Mesenteric fat pad (tissue), 1 donor: ENCODE results near the gene DAPP1. TPM values are rescaled to one million over a fixed set of nuclear protein-coding genes. Genes with fewer than 3 reads are reported as not detected.

Experiments
- DNase-seq: peaks from one replicate; pipeline ENCODE4 v3.0.0-alpha.2; 2020; ENCODE audit warnings: low spot score
- total RNA-seq: library from RNA; stranded (reverse); fragmentation: NEBNext Ultra II Directional; extraction: Animal tissue kit (Norgen Biotek cat#: 25700); gene quantifications from one replicate; pipeline ENCODE4 v1.2.1, GENCODE V29; 2021
- donor health status: DM: yes; HTN: yes; CAD: no.

DAPP1 gene
- total RNA-seq, 1 donor from 2014 or later = 4.9 TPM

DNA sequence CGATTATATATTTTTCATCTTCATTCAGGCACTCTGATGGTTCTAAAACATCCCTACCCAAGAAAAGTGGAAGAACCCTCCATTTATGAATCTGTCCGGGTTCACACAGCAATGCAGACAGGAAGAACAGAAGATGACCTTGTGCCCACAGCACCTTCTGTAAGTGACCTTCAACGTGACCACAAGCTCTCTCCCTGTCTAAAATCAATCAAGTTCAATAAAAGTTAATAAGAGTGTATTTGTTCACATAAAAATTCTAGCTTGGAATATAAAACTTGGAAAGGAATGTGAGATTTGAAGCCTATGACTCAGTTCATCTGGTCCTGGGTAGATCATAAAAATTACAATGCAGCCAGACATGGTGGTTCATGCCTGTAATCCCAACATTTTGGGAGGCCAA is 36.6 kb downstream of the DAPP1 start:
- no peak for DNase-seq

DNA sequence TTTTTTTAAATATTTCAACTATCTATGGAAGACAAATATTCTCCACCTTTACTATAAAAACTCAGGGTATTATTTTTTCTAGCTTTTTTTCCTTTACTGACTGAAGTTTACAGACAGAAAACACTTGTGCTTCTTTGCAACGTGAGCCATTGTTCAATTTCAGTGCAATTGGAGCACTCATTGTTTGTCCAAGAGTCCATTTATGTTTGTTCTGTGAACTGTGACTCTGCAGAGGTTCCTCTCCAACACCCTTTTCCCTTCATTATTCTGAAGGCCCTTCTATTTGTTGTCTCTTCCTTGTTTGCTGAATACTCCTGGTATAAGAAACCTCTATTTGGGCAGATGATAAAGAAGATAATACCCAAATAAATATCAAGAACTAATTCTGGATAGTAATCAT is 37.4 kb downstream of the DAPP1 start:
- no peak for DNase-seq

DNA sequence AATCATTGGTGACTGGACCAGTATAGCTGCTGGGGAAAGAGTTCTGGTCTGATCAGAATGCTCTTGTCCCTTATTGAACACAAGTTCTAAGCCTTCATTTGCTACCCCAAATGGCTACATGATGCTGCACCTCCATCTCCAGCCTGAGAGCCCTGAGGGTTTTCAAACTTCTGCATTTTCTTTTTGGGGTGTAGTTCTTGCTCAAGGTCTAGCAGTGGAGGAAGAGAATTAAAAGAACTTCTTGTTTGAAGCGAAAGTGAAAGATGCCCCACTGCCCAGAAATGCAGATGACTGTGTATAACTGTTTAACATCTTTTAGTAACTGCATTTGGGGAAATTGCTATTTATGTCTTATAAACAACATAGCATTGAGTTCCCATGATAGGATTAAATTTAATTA is 39.1 kb downstream of the DAPP1 start:
- no peak for DNase-seq

DNA sequence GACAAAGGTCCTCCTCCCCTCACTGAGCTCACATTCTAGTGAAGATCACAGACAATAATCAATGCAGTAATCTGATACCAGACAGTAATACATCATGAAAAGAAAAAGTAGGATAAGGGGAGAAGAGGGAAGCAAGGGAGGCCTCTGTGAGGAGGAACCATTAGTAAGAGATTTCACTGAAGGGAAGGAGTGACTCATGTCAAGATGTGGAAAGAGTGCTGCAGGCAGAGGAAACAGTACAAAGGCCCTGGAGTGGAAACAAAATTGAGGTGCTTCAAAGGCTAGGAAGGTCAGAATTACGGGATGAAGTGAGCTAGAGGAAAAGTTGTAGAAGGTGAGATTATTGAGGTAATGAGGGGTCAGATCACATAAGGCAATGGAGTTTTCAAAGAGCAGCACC is 39.5 kb downstream of the DAPP1 start:
- DNase-seq = no peak

DNA sequence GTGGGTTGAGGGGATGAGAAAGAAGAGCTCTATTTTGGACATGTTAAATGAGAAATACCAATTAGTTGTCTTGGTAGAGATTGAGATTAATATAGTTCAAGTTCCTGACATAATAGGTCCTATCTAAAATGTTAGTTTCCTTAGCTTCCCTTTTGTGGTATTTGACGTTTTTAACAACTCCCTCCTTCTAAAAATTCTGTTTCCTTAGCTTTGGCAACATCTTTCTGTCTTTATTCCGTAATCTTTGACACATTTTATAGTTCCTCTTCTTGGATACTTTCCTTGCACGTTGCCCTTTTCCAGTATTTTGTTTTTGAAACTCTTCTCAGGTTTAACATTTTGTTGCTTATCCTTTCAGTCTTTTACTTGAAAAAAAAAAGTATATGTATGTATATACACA is 40.7 kb downstream of the DAPP1 start:
- DNase-seq = no peak

DNA sequence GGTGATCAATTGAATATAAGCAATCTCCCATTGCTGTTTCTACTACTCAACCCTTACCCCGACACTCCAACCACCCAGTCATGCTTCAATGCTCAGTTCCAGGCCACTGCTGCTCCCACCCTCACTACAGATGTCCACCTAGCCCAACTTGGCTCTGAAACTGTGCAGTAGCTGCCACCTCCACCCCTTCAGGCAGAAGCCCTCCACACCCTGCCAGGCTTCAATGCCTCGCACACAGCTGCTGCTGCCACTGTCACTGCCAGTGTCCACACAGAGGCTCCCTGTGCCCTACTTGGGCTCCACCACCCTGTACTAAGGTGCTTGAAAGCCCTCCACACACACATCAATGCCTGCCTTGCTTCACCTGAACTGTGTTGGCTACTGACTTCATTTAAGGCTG is 43.0 kb downstream of the DAPP1 start:
- no peak for DNase-seq

DNA sequence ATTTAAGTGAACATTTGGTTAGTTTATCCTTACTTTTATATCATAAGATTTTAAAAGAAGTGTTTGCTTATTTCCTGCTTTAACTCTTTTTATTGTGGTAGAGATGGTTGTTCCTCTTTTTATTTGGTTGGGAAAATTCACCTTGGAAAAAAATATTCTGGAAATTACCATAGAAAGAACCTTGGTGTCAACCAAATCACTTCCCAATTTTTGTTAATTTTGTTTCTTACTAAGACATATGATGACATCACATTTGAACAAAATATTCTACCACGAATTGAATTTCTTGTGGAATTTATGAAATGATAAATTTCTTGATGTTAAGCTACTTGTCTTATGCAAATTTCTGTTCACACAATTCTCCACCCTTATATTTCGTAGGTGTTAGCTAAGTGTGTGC is 43.9 kb downstream of the DAPP1 start:
- no peak for DNase-seq

DNA sequence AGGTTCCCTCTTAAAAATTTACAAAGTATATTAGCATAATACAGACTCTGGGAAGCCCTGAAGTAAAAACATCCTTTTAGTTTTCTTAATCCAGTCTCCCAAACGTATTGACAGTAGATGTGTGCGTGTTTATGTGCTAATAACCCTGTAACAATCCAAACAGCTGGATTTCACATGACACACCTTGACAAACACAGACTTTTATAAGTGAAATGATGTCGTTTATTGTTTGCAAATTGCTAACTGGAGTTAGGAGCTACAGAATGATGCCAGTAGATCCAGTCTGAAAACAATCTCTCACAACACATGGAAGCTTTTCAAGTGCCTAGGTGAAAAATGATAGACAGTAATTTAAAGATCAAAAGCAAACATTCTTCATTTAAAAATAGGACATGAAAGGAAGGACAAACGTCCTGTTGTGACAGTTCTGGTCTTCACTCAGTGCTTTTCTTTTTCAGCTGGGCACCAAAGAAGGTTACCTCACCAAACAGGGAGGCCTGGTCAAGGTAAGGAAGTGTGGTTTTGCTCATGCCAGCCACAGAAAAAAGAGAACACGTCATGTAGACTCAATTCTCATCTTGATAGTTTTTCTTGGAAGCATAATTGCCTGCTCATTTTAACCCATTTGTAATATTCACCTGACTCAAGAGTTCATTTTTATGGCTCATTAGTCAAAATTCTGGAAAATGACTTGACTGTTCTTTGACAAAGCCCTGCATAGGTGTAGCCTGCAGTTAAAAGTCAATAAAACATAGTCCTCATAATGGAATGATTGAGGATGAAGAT is 44.7 kb downstream of the DAPP1 start:
- no peak for DNase-seq

DNA sequence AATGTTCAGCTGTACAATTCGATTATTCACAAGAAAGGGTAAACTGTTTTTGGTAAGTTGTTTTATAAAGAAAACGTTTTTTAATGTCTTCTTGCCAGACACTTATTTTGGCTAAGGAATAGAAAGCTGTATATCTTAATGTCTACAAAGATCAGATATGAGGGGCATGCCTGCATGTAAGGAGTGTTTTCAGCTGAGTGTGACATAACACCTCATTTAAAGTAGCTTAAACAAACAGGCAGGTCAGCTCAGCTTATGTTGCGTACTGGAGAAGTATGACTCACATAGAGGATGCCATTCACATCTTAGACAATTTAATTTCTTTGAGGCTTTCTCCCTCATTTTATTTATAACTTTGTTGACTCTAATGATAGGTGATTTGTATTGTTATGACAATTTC is 47.2 kb downstream of the DAPP1 start:
- DNase-seq = no peak

DNA sequence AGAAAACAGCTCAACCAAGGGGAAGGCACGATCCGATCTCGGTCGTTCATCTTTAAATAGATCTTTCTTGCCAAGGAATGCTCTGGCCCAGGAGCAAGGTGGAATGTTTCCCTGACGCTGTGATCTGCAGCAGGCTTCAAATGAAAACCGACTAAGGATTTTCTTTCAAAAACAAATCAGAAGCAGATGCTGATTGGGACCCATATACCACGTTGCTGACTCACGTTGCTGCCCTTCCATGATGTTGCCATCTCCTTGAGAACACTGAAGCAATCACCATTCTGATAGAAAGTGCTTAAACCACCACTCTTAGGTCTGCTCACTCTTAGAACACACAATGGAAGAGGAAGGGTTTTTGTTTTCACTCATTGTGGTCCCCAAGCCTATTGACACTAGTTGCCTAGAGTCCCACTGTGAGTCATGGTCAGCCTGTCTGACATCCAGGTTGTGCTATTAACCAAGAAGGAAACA is 51.5 kb downstream of the DAPP1 start:
- no peak for DNase-seq

DNA sequence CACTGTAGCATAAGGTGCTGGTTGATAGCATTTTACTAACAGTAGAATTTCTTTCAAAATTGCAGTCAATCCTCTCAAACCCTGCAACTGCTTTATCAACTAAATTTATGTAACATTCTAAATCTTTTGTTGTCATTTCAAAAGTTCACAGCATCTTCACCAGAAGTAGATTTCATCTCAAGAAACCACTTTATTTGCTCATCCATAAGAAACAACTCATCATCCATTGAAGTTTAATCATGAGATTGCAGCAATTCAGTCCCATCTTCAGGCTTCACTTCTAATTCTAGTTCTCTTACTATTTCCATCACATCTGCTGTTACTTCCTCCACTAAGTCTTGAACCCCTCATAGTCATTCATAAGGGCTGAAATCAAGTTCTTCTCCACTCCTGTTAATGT is 55.9 kb downstream of the DAPP1 start:
- no peak for DNase-seq

DNA sequence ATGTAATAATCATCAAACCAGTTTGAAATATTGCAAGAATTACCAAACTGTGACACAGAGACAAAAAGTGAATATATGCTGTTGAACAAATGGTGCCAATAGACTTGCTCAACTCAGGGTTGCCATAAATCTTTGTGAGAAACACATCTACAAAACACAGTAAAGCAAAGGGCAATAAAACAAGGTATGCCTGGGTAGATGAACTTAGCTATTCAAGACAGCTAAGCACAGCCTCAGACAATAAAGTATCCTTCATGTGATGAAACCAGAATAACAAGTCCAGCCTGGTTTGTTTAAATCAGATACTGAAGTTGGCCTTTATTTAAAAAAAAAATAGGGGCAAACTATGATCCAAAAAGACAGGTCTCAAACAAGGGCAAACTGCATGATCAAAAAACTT is 58.4 kb downstream of the DAPP1 start:
- DNase-seq = no peak

DNA sequence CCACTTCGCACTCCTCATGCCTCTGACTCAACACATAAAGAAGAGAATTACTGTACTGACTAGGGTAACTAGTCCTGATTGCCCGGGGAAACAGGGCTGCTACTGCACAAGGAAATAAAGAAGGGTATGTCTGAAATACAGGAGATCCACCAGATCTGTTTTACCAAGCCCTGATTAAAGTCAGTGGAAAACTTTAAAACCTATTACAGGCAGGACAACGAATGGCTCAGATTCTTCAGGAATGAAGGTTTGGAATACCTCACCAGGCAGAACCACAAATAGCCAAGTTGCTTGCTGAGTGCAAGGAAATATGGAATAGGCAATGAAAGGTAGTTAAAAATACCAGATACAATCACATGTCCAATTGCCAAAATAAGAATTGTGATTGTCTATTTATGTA is 60.3 kb downstream of the DAPP1 start:
- DNase-seq = no peak

DNA sequence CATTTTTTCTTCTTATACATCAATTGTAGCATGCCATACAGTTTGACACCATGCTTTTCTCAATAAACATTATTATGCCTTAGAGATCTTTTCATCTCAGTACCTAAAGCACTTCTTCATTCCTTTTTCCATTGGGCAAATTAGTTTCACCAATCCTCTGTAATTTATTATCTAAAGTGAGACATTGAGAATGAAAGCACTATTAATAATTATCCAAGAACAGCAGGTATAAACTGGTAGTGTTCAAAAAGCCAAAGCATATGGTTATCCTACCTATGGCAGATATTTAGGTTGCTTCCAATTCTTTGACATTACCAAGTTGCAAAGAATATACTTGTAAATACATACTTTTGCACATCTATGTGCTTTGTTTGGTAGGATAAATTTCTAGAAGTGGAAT is 62.0 kb downstream of the DAPP1 start:
- DNase-seq = no peak

DNA sequence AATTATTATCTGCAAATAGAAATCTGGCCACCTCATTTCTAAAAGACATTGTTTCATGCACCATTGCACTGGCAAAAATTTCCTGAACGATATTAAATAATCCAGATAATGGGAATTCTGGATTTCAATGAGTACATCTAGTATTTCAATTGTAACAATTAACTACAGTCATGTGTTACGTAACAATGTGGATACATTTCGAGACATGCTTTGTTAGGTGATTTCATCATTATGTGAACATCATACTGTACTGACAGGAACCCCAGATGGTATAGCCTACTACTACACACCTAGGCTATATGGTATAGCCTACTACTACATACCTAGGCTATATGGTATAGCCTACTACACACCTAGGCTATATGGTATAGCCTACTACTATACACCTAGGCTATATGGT is 62.8 kb downstream of the DAPP1 start:
- no peak for DNase-seq

DNA sequence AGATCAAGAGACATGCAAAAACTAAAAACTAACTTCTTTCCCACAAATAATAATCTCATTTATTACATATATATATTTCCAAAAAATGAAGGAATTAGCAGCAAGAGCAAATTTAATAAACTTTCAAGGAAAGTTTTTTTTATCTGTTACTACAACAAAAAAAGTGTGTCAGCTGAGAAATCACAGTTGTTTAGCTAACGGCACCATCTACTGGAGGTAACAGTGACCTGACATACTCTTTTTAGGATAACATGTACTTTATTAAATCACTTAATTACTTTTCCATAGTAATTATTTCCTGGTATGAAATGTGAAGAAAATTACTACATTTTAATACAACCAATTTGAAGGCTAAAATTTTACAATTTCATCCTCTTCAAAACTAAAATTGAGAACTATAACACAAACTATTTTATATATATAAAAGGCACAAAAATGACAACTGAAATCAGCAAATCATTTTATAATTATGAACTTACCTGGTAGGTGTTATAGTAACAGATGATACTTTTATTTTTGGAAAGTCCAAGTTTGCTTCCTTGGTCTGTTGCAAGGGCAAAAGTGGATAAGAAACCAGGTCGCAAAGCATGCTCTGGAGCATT is 68.5 kb downstream of the DAPP1 start:
- no peak for DNase-seq

DNA sequence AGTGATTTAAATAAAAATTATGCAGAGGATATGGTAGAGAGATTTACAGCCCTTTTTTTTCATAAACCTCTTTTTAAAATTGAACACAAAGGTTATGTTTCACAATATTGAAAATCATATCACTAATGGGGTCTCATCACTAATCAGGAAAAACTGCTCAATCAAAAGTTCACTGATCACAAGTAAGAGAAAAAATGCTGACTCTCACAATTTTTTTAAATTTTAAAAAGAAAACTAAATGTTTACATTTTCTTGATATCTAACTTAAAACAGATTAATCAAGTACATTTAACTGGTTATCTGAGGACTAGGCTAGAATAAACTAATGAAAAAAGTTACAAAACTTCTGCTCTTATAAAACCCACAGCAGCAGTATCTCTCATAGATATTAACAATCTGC is 69.1 kb downstream of the DAPP1 start:
- DNase-seq = no peak

DNA sequence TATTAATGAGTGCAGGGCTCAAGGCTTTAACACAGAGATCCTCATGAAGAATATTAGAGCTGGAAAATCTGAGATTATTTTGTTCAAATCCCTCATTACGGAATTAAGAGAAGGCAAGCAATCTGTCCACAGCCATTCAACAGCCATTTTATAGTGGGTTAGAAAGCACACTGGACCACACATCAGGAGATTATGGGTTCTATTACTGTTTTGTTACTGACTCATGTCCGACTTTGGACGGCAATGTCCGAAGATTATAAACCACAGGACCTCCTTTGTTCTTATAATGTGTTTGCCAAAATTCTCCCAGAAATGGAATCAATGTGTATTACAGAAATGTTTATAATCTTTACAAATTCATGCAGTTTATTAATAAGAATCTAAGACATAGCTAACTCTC is 69.5 kb downstream of the DAPP1 start:
- DNase-seq = no peak

DNA sequence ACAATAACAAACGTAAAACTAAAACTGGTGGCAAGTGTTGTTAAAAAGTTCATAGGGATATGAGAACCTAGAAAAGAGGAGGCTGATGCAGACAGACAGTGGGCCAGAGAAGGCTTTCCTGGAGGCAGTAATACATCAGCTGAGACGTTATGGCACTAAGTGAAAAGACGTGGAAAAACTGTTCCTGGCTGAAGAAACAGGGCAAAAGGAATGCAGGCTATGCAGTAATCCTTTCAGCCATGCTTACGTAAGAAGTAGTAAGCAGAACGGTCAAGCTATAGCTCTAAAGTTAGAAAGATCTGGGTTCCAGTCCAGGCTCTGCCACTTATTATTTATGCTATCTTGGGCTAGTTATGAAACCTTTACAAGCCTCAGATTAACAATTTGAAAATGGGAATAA is 71.2 kb downstream of the DAPP1 start:
- no peak for DNase-seq

DNA sequence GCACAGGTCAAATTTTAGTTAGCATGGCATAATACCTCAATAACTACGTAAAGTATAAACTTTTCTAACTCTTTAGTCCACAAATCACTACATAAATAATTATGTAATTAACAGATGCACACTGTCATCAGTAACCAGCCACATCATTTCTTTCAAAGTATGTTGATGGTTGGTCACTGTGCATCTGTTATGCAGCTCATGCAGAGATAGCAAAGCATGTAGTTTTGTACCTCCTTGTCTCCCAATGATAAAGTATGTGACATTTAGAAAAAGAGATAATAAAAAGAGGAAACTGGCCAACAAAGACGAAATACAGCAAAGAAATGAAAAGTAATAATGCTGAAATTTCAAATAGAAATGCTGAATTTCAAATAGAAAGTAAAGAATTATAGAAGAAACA is 74.7 kb downstream of the DAPP1 start:
- DNase-seq = no peak

DNA sequence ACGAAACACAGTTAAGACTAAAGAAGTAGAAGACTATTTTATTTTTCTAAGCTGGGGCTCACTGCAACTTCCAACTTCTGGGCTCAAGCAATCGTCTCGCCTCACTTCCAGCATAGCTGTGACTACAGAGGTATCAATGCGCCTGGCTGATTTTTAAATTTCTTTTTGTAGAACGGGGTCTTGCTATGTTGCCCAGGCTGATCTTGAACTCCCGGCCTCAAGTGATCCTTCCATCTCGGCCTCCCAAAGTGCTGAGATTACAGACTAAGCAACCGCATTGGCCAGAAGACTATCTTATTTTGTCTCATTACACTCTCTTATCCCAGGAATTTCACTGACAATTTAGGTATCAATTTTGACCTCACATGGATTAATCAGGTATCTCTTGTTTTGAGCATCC is 76.4 kb downstream of the DAPP1 start:
- no peak for DNase-seq

DNA sequence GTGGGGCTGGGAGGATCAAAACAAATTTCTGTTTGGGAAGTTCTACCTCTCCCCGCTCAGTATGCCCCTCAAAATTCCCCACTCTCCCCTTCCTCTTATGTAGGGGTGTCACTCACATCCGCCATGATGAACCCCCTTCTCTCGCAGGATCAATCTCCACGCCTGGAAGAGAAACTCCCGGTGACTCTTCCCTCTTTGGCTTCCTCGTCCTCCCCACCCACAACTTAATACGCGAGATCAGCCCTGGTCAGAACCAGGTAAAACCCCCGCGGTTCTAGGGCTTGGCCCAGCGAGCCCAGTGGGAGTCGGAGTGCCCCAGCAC is 77.2 kb downstream of the DAPP1 start:
- DNase-seq = no peak
